HCT116 (cell line): ENCODE results near the gene MESD. TPM values are rescaled to one million over a fixed set of nuclear protein-coding genes. Genes with fewer than 3 reads are reported as not detected.

ENCODE experiments used
- ATAC-seq: fragments of 200-7000 bp; cut with Tn5 transposase; 2 replicates; pipeline ENCODE4 v1.9.1; 2020; ENCODE audit warnings: mild to moderate bottlenecking, moderate library complexity
- BruUV-seq: library from RNA; stranded (reverse); fragments of 400-500 nt; replicated peaks from 2 replicates; lab custom pipeline; 2021; lab: Mats Ljungman, UMichigan
- CTCF ChIA-PET: fragments of 300-600 bp; sonication (Branson Sonifier 250); formaldehyde crosslinking; loops from one replicate; lab custom pipeline; 2021; ENCODE audit warnings: antibody characterized with exemption; lab: Charles Lee
- POLR2A ChIA-PET: fragments of 300-600, 350-600 bp; sonication (Branson Sonifier 250); formaldehyde crosslinking; loops from one replicate; lab custom pipeline; 2021; ENCODE audit warnings: antibody characterized with exemption; lab: Charles Lee
- RAD21 ChIA-PET, 2 experiments: fragments of 300-600 bp; sonication (Branson Sonifier 250); formaldehyde crosslinking; loops; one replicate each; lab custom pipeline; 2023; ENCODE audit warnings: low total read pairs in 2 of 2; ENCODE audit not compliant: uncharacterized antibody in 2 of 2, unreplicated experiment in 2 of 2, low non-redundant PET in 1 of 2; lab: Charles Lee
- DNase-seq: peaks from one replicate; pipeline ENCODE4 v3.0.0-alpha.2; 2010; ENCODE audit warnings: low read depth, low spot score
- H2AFZ ChIP-seq: fragments of 200-600 bp; shearing (Covaris generic), sonication (generic); 2 replicates; pipeline ENCODE4 v1.6.1; 2017; ENCODE audit warnings: low read depth, mixed run types, mixed read lengths, antibody characterized with exemption, low read length; ENCODE audit not compliant: poor library complexity, severe bottlenecking
- H3K27ac ChIP-seq: 2 replicates; pipeline ENCODE4 v1.5.1; 2012; ENCODE audit warnings: low read depth, low read length
- H3K27me3 ChIP-seq: fragments of 200-600 bp; sonication (generic); 2 replicates; pipeline ENCODE4 v1.6.1; 2016; ENCODE audit warnings: mixed run types, low read length, mixed read lengths; ENCODE audit not compliant: insufficient read depth
- H3K36me3 ChIP-seq, 2 experiments: fragments of 200-500 bp in 1 of 2; fragments of 200-600 bp in 1 of 2; sonication (Bioruptor generic) in 1 of 2; sonication (generic) in 1 of 2; 2 replicates each; pipeline versions ENCODE4 v1.5.1 to v1.6.1; 2014 to 2016; ENCODE audit warnings: low read length in 2 of 2, inconsistent platforms in 1 of 2, mixed read lengths in 1 of 2, mixed run types in 1 of 2; ENCODE audit not compliant: insufficient read depth in 2 of 2, control insufficient read depth in 1 of 2
- H3K4me1 ChIP-seq, 2 experiments: fragments of 200-600 bp in 1 of 2; sonication (generic) in 1 of 2; 2 replicates each; pipeline versions ENCODE4 v1.5.1 to v1.6.1; 2012 to 2017; ENCODE audit warnings: low read length in 2 of 2, inconsistent platforms in 1 of 2, mild to moderate bottlenecking in 1 of 2, mixed read lengths in 1 of 2, mixed run types in 1 of 2, moderate library complexity in 1 of 2; ENCODE audit not compliant: insufficient read depth in 2 of 2, control insufficient read depth in 1 of 2
- H3K4me2 ChIP-seq: fragments of 200-600 bp; sonication (generic); 2 replicates; pipeline ENCODE4 v1.6.1; 2017; ENCODE audit warnings: mixed run types, low read length, mixed read lengths
- H3K4me3 ChIP-seq, 2 experiments: fragments of 200-600 bp in 1 of 2; sonication (generic) in 1 of 2; replicated peaks in 1 of 2; 2 replicates each; pipeline ENCODE4 v1.5.1; 2011 to 2016; ENCODE audit warnings: low read length in 2 of 2, control low read depth in 1 of 2, low read depth in 1 of 2, mild to moderate bottlenecking in 1 of 2, mixed read lengths in 1 of 2, mixed run types in 1 of 2
- H3K79me2 ChIP-seq: fragments of 200-600 bp; sonication (generic); 2 replicates; pipeline ENCODE4 v1.6.1; 2017; ENCODE audit warnings: mild to moderate bottlenecking, mixed run types, low read length, moderate library complexity, mixed read lengths; ENCODE audit not compliant: insufficient read depth
- H3K9ac ChIP-seq: fragments of 200-600 bp; sonication (generic); 2 replicates; pipeline ENCODE4 v1.6.1; 2016; ENCODE audit warnings: low read length, mixed read lengths
- H3K9me2 ChIP-seq: fragments of 200-600 bp; sonication (generic), shearing (Covaris generic); 2 replicates; pipeline ENCODE4 v1.6.1; 2017; ENCODE audit warnings: mixed run types, mild to moderate bottlenecking, moderate library complexity; ENCODE audit not compliant: insufficient read depth
- H3K9me3 ChIP-seq, 2 experiments: fragments of 200-500 bp in 1 of 2; fragments of 200-600 bp in 1 of 2; sonication (Bioruptor generic) in 1 of 2; sonication (generic) in 1 of 2; 2 replicates each; pipeline ENCODE4 v1.6.1; 2014 to 2017; ENCODE audit warnings: low read length in 2 of 2, mixed read lengths in 2 of 2, inconsistent platforms in 1 of 2, low read depth in 1 of 2, mild to moderate bottlenecking in 1 of 2, mixed run types in 1 of 2, moderate library complexity in 1 of 2; ENCODE audit not compliant: control insufficient read depth in 1 of 2, insufficient read depth in 1 of 2
- H4K20me1 ChIP-seq: fragments of 200-600 bp; sonication (generic), shearing (Covaris generic); 2 replicates; pipeline ENCODE4 v1.6.1; 2017; ENCODE audit warnings: mixed run types, mild to moderate bottlenecking, moderate library complexity; ENCODE audit not compliant: insufficient read depth
- ATF3 ChIP-seq: IDR thresholded peaks from 2 replicates; pipeline ENCODE4 v1.6.1; 2012
- CEBPB ChIP-seq: IDR thresholded peaks from 2 replicates; pipeline ENCODE4 v1.6.1; 2012; ENCODE audit warnings: low read depth
- EGR1 ChIP-seq: IDR thresholded peaks from 2 replicates; pipeline ENCODE4 v1.6.1; 2012; ENCODE audit warnings: low read depth
- ELF1 ChIP-seq: IDR thresholded peaks from 2 replicates; pipeline ENCODE4 v1.6.1; 2012; ENCODE audit warnings: low read depth, borderline replicate concordance
- EZH2phosphoT487 ChIP-seq: fragments of 200-600 bp; IDR thresholded peaks from 2 replicates; pipeline ENCODE4 v1.6.1; 2018; ENCODE audit warnings: antibody characterized with exemption, borderline replicate concordance
- FOSL1 ChIP-seq: IDR thresholded peaks from 2 replicates; pipeline ENCODE4 v1.6.1; 2012; ENCODE audit warnings: low read depth
- JUND ChIP-seq: IDR thresholded peaks from 2 replicates; pipeline ENCODE4 v1.6.1; 2012
- MAX ChIP-seq: IDR thresholded peaks from 2 replicates; pipeline ENCODE4 v1.6.1; 2012
- POLR2A ChIP-seq: IDR thresholded peaks from 2 replicates; pipeline ENCODE4 v1.7.0; 2011; ENCODE audit warnings: borderline replicate concordance; ENCODE audit not compliant: insufficient read depth, insufficient read length; ENCODE audit errors: extremely low read depth
- REST ChIP-seq: IDR thresholded peaks from 2 replicates; pipeline ENCODE4 v1.6.1; 2012; ENCODE audit warnings: low read depth
- SRF ChIP-seq: IDR thresholded peaks from 2 replicates; pipeline ENCODE4 v1.6.1; 2012; ENCODE audit warnings: low read depth
- YY1 ChIP-seq: IDR thresholded peaks from 2 replicates; pipeline ENCODE4 v1.6.1; 2011; ENCODE audit warnings: low read length, low read depth, moderate library complexity, mild to moderate bottlenecking; ENCODE audit not compliant: insufficient replicate concordance; ENCODE audit errors: extremely low read depth
- ZFX ChIP-seq: fragments of 450-650 bp; IDR thresholded peaks from 2 replicates; pipeline ENCODE4 v1.6.1; 2017
- ZNF274 ChIP-seq: fragments of 200-500 bp; sonication (Bioruptor generic); IDR thresholded peaks from 2 replicates; pipeline ENCODE4 v1.6.1; 2014; ENCODE audit warnings: mild to moderate bottlenecking, low read depth, low read length, inconsistent platforms
- intact Hi-C: fragments of 100-400 bp; cut with micrococcal nuclease; formaldehyde crosslinking; loops from 2 replicates; pipeline ENCODE4 v1.10.0; 2022
- total RNA-seq: library from RNA; stranded (reverse); gene quantifications from one replicate; pipeline ENCODE4 v1.2.1, GENCODE V29; 2021; ENCODE audit not compliant: unreplicated experiment
- TF ChIP-seq, protein P1 (sequence below), 3 experiments: fragments of 200-600 bp in 1 of 3; sonication (generic) in 1 of 3; IDR thresholded peaks in 2 of 3; conservative IDR thresholded peaks in 1 of 3; 2 replicates each; pipeline ENCODE4 v1.5.1; 2012 to 2017; ENCODE audit warnings: low read depth in 2 of 3, low read length in 2 of 3, antibody characterized with exemption in 1 of 3, borderline replicate concordance in 1 of 3, control low read depth in 1 of 3, mild to moderate bottlenecking in 1 of 3, mixed read lengths in 1 of 3, mixed run types in 1 of 3, moderate library complexity in 1 of 3; ENCODE audit not compliant: insufficient read depth in 1 of 3

Gene MESD
- total RNA-seq, 1 experiment from 2014 or later: 22.5 TPM

- ChIA-PET CTCF (no interaction called here), RAD21 (no interaction called here)
- intact Hi-C loops: loop anchor here (5.0 to 10.0 kb wide), 3 partner anchors 110 to 327 kb away; partner anchors contain the start of gene STARD5
Measured at GRCh38 chr15:80997692-80998091, 8.1 kb upstream of the MESD start.

More at GRCh38 chr15:80997692-80998091, 8.1 kb upstream of the MESD start:
- H2AFZ ChIP-seq: no peak overlapping the region
- TF ChIP-seq YY1: no peak
- TF ChIP-seq REST: no peak
- no peak for TF ChIP-seq ELF1
- no peak for TF ChIP-seq SRF
- TF ChIP-seq CEBPB: no peak
- no peak for TF ChIP-seq ZFX
- TF ChIP-seq JUND: no peak
- TF ChIP-seq ATF3: no peak
- no peak for TF ChIP-seq EZH2phosphoT487
- TF ChIP-seq ZNF274: no peak
- no peak for TF ChIP-seq FOSL1
- no peak for TF ChIP-seq POLR2A
- TF ChIP-seq MAX: no peak
- no peak for TF ChIP-seq EGR1
- TF ChIP-seq, protein P1, sequence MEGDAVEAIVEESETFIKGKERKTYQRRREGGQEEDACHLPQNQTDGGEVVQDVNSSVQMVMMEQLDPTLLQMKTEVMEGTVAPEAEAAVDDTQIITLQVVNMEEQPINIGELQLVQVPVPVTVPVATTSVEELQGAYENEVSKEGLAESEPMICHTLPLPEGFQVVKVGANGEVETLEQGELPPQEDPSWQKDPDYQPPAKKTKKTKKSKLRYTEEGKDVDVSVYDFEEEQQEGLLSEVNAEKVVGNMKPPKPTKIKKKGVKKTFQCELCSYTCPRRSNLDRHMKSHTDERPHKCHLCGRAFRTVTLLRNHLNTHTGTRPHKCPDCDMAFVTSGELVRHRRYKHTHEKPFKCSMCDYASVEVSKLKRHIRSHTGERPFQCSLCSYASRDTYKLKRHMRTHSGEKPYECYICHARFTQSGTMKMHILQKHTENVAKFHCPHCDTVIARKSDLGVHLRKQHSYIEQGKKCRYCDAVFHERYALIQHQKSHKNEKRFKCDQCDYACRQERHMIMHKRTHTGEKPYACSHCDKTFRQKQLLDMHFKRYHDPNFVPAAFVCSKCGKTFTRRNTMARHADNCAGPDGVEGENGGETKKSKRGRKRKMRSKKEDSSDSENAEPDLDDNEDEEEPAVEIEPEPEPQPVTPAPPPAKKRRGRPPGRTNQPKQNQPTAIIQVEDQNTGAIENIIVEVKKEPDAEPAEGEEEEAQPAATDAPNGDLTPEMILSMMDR (IDR thresholded peaks at IDR 0.05 in 2 of 3, conservative IDR thresholded peaks at IDR 0.05 in 1 of 3; ENCODE audit: borderline replicate concordance in 1 of 3, insufficient read depth in 1 of 3, low read depth in 2 of 3, low read length in 2 of 3): no peak
- TF ChIP-seq, all 23 proteins: peak for 0
- Histone ChIP-seq H3K9ac (no peak overlapping the region), H4K20me1 (no peaks in the 10 kb centered on the region), H3K4me3 (no peak overlapping the region), H3K36me3 (no peaks in the 10 kb centered on the region), H3K79me2 (peaks cover 21% of the 10 kb centered on the region; the same call in 1 of the 2 replicates), H3K27ac (peak overlapping the region; percentile 5; the same call in 1 of the 2 replicates), H3K9me3 (no peaks in the 10 kb centered on the region), H3K9me2 (no peaks in the 10 kb centered on the region), H3K4me1 (peaks cover 15 to 33% of the 10 kb centered on the region in 2 experiments), H3K27me3 (no peaks in the 10 kb centered on the region), H3K4me2 (no peak overlapping the region)
- POLR2A ChIA-PET: no interaction called here
- ATAC-seq: no peak
- BruUV-seq: no TSS peak
- DNase-seq: no peak
